GM23338 (cell line): ENCODE data around the gene ACRBP. TPM values are rescaled to one million over a fixed set of nuclear protein-coding genes. Genes with fewer than 3 reads are reported as not detected.

ENCODE experiments used
- ATAC-seq: fragments of 200-7000 bp; cut with Tn5 transposase; 3 replicates; pipeline ENCODE4 v1.9.1; 2020
- DNase-seq: peaks from one replicate; pipeline ENCODE4 v3.0.0-alpha.2; 2015; ENCODE audit warnings: low spot score
- H2AFZ ChIP-seq: fragments of 200-600 bp; sonication (generic); 2 replicates; pipeline ENCODE4 v1.8.0; 2016; ENCODE audit warnings: antibody characterized with exemption, mild to moderate bottlenecking, moderate library complexity
- H3F3A ChIP-seq: fragments of 200-600 bp; sonication (generic); replicated peaks from 2 replicates; pipeline ENCODE4 v1.8.0; 2017; ENCODE audit warnings: antibody characterized with exemption, mixed run types, low read depth
- H3K27ac ChIP-seq: fragments of 200-600 bp; sonication (generic); 2 replicates; pipeline ENCODE4 v1.6.1; 2016; ENCODE audit warnings: low read depth
- H3K27me3 ChIP-seq: fragments of 200-600 bp; sonication (generic); 2 replicates; pipeline ENCODE4 v1.8.0; 2016; ENCODE audit warnings: mild to moderate bottlenecking, mixed run types, moderate library complexity; ENCODE audit not compliant: insufficient read depth
- H3K36me3 ChIP-seq: fragments of 200-600 bp; sonication (generic); 2 replicates; pipeline ENCODE4 v1.8.0; 2016; ENCODE audit warnings: mild to moderate bottlenecking; ENCODE audit not compliant: insufficient read depth
- H3K4me1 ChIP-seq: fragments of 200-600 bp; sonication (generic); 2 replicates; pipeline ENCODE4 v1.8.0; 2016; ENCODE audit warnings: mild to moderate bottlenecking, moderate library complexity; ENCODE audit not compliant: insufficient read depth
- H3K4me2 ChIP-seq: fragments of 200-600 bp; sonication (generic); 2 replicates; pipeline ENCODE4 v1.7.1; 2017; ENCODE audit warnings: mixed run types
- H3K4me3 ChIP-seq: fragments of 200-600 bp; sonication (generic); 2 replicates; pipeline ENCODE4 v1.6.1; 2016; ENCODE audit warnings: mixed run types
- H3K79me2 ChIP-seq: fragments of 200-600 bp; sonication (generic); replicated peaks from 2 replicates; pipeline ENCODE4 v1.8.0; 2017; ENCODE audit warnings: mild to moderate bottlenecking; ENCODE audit not compliant: insufficient read depth
- H3K9me2 ChIP-seq: fragments of 200-600 bp; sonication (generic); 2 replicates; pipeline ENCODE4 v1.8.0; 2017; ENCODE audit not compliant: insufficient read depth
- H4K20me1 ChIP-seq: fragments of 200-600 bp; sonication (generic); replicated peaks from 2 replicates; pipeline ENCODE4 v1.8.0; 2017; ENCODE audit warnings: mild to moderate bottlenecking; ENCODE audit not compliant: insufficient read depth
- H3K27ac Mint-ChIP-seq: 2 replicates; pipeline ENCODE4 v1.8.0; 2020; ENCODE audit warnings: inconsistent platforms, mild to moderate bottlenecking, moderate library complexity, mixed read lengths
- H3K27me3 Mint-ChIP-seq: 3 replicates; pipeline ENCODE4 v1.8.0; 2022; ENCODE audit warnings: low read depth, mild to moderate bottlenecking, moderate library complexity, mixed read lengths, inconsistent platforms; ENCODE audit not compliant: insufficient read depth, poor library complexity
- H3K36me3 Mint-ChIP-seq: 3 replicates; pipeline ENCODE4 v1.8.0; 2021; ENCODE audit warnings: low read depth, mild to moderate bottlenecking, inconsistent platforms, moderate library complexity, mixed read lengths
- H3K4me1 Mint-ChIP-seq: 3 replicates; pipeline ENCODE4 v1.8.0; 2020; ENCODE audit warnings: mild to moderate bottlenecking, inconsistent platforms, mixed read lengths
- H3K4me3 Mint-ChIP-seq: 3 replicates; pipeline ENCODE4 v1.8.0; 2021; ENCODE audit warnings: moderate library complexity, mild to moderate bottlenecking, inconsistent platforms, mixed read lengths
- H3K9me3 Mint-ChIP-seq: 3 replicates; pipeline ENCODE4 v1.8.0; 2020; ENCODE audit warnings: moderate library complexity, mild to moderate bottlenecking, inconsistent platforms, mixed read lengths
- CREB1 ChIP-seq: fragments of 250-450 bp; sonication (Bioruptor Pico); IDR thresholded peaks from 2 replicates; pipeline ENCODE4 v1.5.0; 2020; ENCODE audit warnings: low read depth, mild to moderate bottlenecking, moderate library complexity
- EZH2 ChIP-seq: fragments of 200-600 bp; sonication (generic); IDR thresholded peaks from one replicate; pipeline ENCODE4 v1.8.0; 2017; ENCODE audit warnings: antibody characterized with exemption, mild to moderate bottlenecking, low read depth; ENCODE audit not compliant: unreplicated experiment
- EZH2phosphoT487 ChIP-seq: fragments of 200-600 bp; sonication (generic); IDR thresholded peaks from one replicate; pipeline ENCODE4 v1.8.1; 2018; ENCODE audit warnings: antibody characterized with exemption; ENCODE audit not compliant: unreplicated experiment
- JUNB ChIP-seq: IDR thresholded peaks from one replicate; pipeline ENCODE4 v1.6.1; 2016; ENCODE audit warnings: antibody characterized with exemption; ENCODE audit not compliant: unreplicated experiment
- POLR2AphosphoS5 ChIP-seq: IDR thresholded peaks from 2 replicates; pipeline ENCODE4 v1.6.1; 2016; ENCODE audit warnings: antibody characterized with exemption, low read depth
- STAT1 ChIP-seq: IDR thresholded peaks from one replicate; pipeline ENCODE4 v1.6.1; 2016; ENCODE audit warnings: antibody characterized with exemption; ENCODE audit not compliant: unreplicated experiment
- ZNF114 ChIP-seq: fragments of 250-450 bp; sonication (Bioruptor Pico); IDR thresholded peaks from 2 replicates; pipeline ENCODE4 v1.5.0; 2020; ENCODE audit warnings: mild to moderate bottlenecking, moderate library complexity
- ZNF331 ChIP-seq: fragments of 250-450 bp; sonication (Bioruptor Pico); IDR thresholded peaks from 2 replicates; pipeline ENCODE4 v1.5.0; 2020; ENCODE audit warnings: low read depth, mild to moderate bottlenecking, moderate library complexity
- polyA plus RNA-seq: library from polyadenylated mRNA; unstranded; fragments of >200 nt; fragmentation: Nextera tagmentation; extraction: Ambion mirVana; gene quantifications from 2 replicates; pipeline ENCODE4 v1.2.1, GENCODE V29; 2016
- total RNA-seq: library from RNA; depleted of rRNA; stranded (reverse); fragments of >200 nt; shearing (Covaris generic); gene quantifications from 2 replicates; pipeline ENCODE4 v1.2.3, GENCODE V29; 2014
- TF ChIP-seq, protein P1 (sequence below): IDR thresholded peaks from one replicate; pipeline ENCODE4 v1.6.1; 2018; ENCODE audit warnings: antibody characterized with exemption; ENCODE audit not compliant: unreplicated experiment
- TF ChIP-seq, protein P2 (sequence below), 2 experiments: fragments of 200-600 bp in 1 of 2; sonication (generic) in 1 of 2; conservative IDR thresholded peaks; 2 replicates each; pipeline versions ENCODE4 v1.5.1 to v1.6.1; 2016 to 2017; ENCODE audit warnings: antibody characterized with exemption in 2 of 2, low read depth in 2 of 2, mild to moderate bottlenecking in 2 of 2, moderate library complexity in 1 of 2
- TF ChIP-seq, protein P3 (sequence below): IDR thresholded peaks from 2 replicates; pipeline ENCODE4 v1.6.1; 2016; ENCODE audit warnings: antibody characterized with exemption

Gene ACRBP
- total and polyA plus RNA-seq, 2 experiments from 2014 or later, result 0.70 to 2.2 TPM

DNA sequence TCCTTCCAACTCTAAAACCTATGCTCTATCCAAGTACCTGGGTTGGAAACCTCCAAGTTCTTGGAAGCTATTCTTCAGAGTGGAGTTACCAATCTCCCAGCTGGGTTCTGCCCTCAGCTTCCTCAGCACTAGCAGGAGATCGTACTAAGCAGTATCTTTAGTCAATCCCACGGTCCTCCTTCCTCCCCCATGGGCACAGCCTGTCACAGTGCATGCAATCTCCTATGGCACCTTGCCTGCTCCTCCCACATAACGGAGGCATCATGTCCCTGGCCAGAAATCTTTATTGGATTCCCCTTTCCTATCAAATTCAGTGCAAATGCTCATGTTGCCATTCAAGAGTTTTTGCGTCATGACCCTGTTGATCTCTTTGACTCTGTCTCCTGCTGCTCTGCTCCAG lies 6.1 kb downstream of the ACRBP start (continued):
- TF ChIP-seq, protein P1, sequence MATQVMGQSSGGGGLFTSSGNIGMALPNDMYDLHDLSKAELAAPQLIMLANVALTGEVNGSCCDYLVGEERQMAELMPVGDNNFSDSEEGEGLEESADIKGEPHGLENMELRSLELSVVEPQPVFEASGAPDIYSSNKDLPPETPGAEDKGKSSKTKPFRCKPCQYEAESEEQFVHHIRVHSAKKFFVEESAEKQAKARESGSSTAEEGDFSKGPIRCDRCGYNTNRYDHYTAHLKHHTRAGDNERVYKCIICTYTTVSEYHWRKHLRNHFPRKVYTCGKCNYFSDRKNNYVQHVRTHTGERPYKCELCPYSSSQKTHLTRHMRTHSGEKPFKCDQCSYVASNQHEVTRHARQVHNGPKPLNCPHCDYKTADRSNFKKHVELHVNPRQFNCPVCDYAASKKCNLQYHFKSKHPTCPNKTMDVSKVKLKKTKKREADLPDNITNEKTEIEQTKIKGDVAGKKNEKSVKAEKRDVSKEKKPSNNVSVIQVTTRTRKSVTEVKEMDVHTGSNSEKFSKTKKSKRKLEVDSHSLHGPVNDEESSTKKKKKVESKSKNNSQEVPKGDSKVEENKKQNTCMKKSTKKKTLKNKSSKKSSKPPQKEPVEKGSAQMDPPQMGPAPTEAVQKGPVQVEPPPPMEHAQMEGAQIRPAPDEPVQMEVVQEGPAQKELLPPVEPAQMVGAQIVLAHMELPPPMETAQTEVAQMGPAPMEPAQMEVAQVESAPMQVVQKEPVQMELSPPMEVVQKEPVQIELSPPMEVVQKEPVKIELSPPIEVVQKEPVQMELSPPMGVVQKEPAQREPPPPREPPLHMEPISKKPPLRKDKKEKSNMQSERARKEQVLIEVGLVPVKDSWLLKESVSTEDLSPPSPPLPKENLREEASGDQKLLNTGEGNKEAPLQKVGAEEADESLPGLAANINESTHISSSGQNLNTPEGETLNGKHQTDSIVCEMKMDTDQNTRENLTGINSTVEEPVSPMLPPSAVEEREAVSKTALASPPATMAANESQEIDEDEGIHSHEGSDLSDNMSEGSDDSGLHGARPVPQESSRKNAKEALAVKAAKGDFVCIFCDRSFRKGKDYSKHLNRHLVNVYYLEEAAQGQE, result no peak
- TF ChIP-seq STAT1, result no peak
- TF ChIP-seq ZNF331, result no peak
- TF ChIP-seq, protein P2, sequence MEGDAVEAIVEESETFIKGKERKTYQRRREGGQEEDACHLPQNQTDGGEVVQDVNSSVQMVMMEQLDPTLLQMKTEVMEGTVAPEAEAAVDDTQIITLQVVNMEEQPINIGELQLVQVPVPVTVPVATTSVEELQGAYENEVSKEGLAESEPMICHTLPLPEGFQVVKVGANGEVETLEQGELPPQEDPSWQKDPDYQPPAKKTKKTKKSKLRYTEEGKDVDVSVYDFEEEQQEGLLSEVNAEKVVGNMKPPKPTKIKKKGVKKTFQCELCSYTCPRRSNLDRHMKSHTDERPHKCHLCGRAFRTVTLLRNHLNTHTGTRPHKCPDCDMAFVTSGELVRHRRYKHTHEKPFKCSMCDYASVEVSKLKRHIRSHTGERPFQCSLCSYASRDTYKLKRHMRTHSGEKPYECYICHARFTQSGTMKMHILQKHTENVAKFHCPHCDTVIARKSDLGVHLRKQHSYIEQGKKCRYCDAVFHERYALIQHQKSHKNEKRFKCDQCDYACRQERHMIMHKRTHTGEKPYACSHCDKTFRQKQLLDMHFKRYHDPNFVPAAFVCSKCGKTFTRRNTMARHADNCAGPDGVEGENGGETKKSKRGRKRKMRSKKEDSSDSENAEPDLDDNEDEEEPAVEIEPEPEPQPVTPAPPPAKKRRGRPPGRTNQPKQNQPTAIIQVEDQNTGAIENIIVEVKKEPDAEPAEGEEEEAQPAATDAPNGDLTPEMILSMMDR (conservative IDR thresholded peaks at IDR 0.05; ENCODE audit: low read depth in 2 of 2), result no peak
- TF ChIP-seq JUNB, result no peak
- TF ChIP-seq, protein P3, sequence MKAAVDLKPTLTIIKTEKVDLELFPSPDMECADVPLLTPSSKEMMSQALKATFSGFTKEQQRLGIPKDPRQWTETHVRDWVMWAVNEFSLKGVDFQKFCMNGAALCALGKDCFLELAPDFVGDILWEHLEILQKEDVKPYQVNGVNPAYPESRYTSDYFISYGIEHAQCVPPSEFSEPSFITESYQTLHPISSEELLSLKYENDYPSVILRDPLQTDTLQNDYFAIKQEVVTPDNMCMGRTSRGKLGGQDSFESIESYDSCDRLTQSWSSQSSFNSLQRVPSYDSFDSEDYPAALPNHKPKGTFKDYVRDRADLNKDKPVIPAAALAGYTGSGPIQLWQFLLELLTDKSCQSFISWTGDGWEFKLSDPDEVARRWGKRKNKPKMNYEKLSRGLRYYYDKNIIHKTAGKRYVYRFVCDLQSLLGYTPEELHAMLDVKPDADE, result no peak

DNA sequence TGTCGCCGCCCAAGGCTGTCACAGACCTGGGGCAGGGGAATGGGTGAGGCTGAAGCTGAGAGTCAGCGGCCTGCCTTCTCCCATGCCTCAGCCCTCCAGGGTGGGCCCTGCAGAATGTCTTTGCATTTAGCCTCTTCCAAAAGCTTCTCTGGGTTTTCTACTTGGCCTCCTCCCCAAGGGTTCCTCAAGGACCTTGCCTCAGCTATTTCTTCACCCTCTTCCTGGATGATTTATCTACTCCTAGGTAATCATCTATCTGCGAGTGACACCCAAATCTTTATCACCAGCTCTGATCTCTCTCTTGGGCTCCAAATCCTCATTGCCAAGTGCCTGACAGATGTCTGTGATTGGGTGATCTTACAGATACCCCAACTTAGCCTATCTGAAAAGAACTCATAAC lies 6.7 kb downstream of the ACRBP start:
- Mint-ChIP-seq H3K4me1 (peaks cover 18% of the 10 kb centered on the region), H3K9me3 (no peaks in the 10 kb centered on the region), H3K27me3 (peaks cover 18% of the 10 kb centered on the region), H3K4me3 (no peak overlapping the region), H3K27ac (no peak overlapping the region), H3K36me3 (no peaks in the 10 kb centered on the region; the same call in 2 of the 3 replicates)
- Histone ChIP-seq H3K27me3 (peaks cover 13% of the 10 kb centered on the region; the same call in 1 of the 2 replicates), H3K4me3 (no peak overlapping the region), H3K79me2 (no peaks in the 10 kb centered on the region), H3K27ac (no peak overlapping the region), H3K9me2 (no peaks in the 10 kb centered on the region), H3K36me3 (no peaks in the 10 kb centered on the region), H2AFZ (no peak overlapping the region), H3K4me2 (no peak overlapping the region), H3K4me1 (peaks cover 10% of the 10 kb centered on the region; the same call in 1 of the 2 replicates), H3F3A (0 out of 2 replicates have a peak, but pooled peaks cover 2% of the 10 kb centered on the region), H4K20me1 (no peaks in the 10 kb centered on the region)
- TF ChIP-seq, protein P1, result no peak
- TF ChIP-seq, protein P2 (conservative IDR thresholded peaks at IDR 0.05; ENCODE audit: low read depth in 2 of 2), result no peak
- TF ChIP-seq ZNF114 (no peak), POLR2AphosphoS5 (no peak), EZH2 (no peak), STAT1 (no peak), EZH2phosphoT487 (no peak), ZNF331 (no peak), CREB1 (CRISPR knock-in tag) (no peak), JUNB (no peak)
- TF ChIP-seq, protein P3, result no peak
- DNase-seq, result no peak
- ATAC-seq, result no peak
